ENCODE measurements around the gene MACROD2.

GRCh38 chr20:15439551-15439950 is 1444.2 kb downstream of the MACROD2 start:
- TF ChIP-seq CTCF (IDR thresholded peaks at IDR 0.05; ENCODE audit: insufficient read depth, low read length, poor library complexity, severe bottlenecking) (no peak), EZH2phosphoT487 (conservative IDR thresholded peaks at IDR 0.05; ENCODE audit: low read length) (no peak)
